NCI-H2081 treated with DMSO at 0.1 percent for 48 hours (cell line): ENCODE measurements around the gene TRIM41.
"Not testable (repeated sequence)": the region's sequence is repeated elsewhere in the genome, so short reads cannot be mapped to it uniquely, and the experiment has no call there.

Source experiments
- DNase-seq: peaks from one replicate; lab custom pipeline; 2025; lab: John Stamatoyannopoulos, UW

TRIM41 gene

GRCh38 chr5:181223058-181223728 lies at the start of gene TRIM41:
Gene TRIM41, plus strand, starts transcription at chr5:181223281. Its CDS starts 719 bp downstream, at chr5:181224000.
- DNase-seq = no peak

- DNase-seq = no peak
Measured at GRCh38 chr5:181173420-181174342, 49.4 kb upstream of the TRIM41 start.

GRCh38 chr5:181176254-181176952 lies 46.7 kb upstream of the TRIM41 start:
- DNase-seq = no peak

- DNase-seq = not testable (repeated sequence)
Measured at GRCh38 chr5:181177559-181177958, 45.5 kb upstream of the TRIM41 start.

GRCh38 chr5:181181650-181182565 lies 41.2 kb upstream of the TRIM41 start:
- no peak for DNase-seq

- no peak for DNase-seq
Measured at GRCh38 chr5:181182651-181183050, 40.4 kb upstream of the TRIM41 start.

- DNase-seq = no peak
Measured at GRCh38 chr5:181184845-181185216, 38.2 kb upstream of the TRIM41 start.

GRCh38 chr5:181185560-181185959 lies 37.5 kb upstream of the TRIM41 start:
- no peak for DNase-seq

- DNase-seq = no peak
Measured at GRCh38 chr5:181186022-181186421, 37.1 kb upstream of the TRIM41 start.

GRCh38 chr5:181186986-181187499 lies 36.0 kb upstream of the TRIM41 start:
- DNase-seq = no peak

GRCh38 chr5:181187500-181188213 lies 35.4 kb upstream of the TRIM41 start:
- DNase-seq = no peak

- no peak for DNase-seq
Measured at GRCh38 chr5:181188700-181189362, 34.2 kb upstream of the TRIM41 start.

GRCh38 chr5:181189363-181189961 lies 33.6 kb upstream of the TRIM41 start:
- DNase-seq = no peak

GRCh38 chr5:181189962-181190710 lies 32.9 kb upstream of the TRIM41 start:
- no peak for DNase-seq

- DNase-seq = no peak
Measured at GRCh38 chr5:181190711-181191525, 32.2 kb upstream of the TRIM41 start.

- no peak for DNase-seq
Measured at GRCh38 chr5:181191526-181192336, 31.4 kb upstream of the TRIM41 start.
